Smooth muscle cell (in vitro differentiated cells): ENCODE measurements around the gene RYR2. TPM values are rescaled to one million over a fixed set of nuclear protein-coding genes. Genes with fewer than 3 reads are reported as not detected.

Source experiments
- DNase-seq: peaks from one replicate; lab custom pipeline; 2025; ENCODE audit not compliant: unreplicated experiment; lab: John Stamatoyannopoulos, UW
- H2AFZ ChIP-seq: fragments of 200-600 bp; sonication (generic); 2 replicates; pipeline ENCODE4 v1.6.0; 2016; ENCODE audit warnings: antibody characterized with exemption, low read depth, mild to moderate bottlenecking
- H3F3A ChIP-seq: fragments of 200-600 bp; sonication (generic); 2 replicates; pipeline ENCODE4 v1.6.0; 2017; ENCODE audit warnings: antibody characterized with exemption, low read depth
- H3K27ac ChIP-seq: fragments of 200-600 bp; sonication (generic); 2 replicates; pipeline ENCODE4 v1.5.1; 2016; ENCODE audit warnings: low read depth, mild to moderate bottlenecking
- H3K27me3 ChIP-seq: fragments of 200-600 bp; sonication (generic); 2 replicates; pipeline ENCODE4 v1.6.1; 2016; ENCODE audit warnings: low read depth, mild to moderate bottlenecking
- H3K36me3 ChIP-seq: fragments of 200-600 bp; sonication (generic); 2 replicates; pipeline ENCODE4 v1.5.1; 2016; ENCODE audit warnings: low read depth
- H3K4me1 ChIP-seq: fragments of 200-600 bp; sonication (generic); 2 replicates; pipeline ENCODE4 v1.5.1; 2016; ENCODE audit warnings: low read depth
- H3K4me2 ChIP-seq: fragments of 200-600 bp; sonication (generic); 2 replicates; pipeline ENCODE4 v1.6.0; 2016; ENCODE audit warnings: mild to moderate bottlenecking
- H3K4me3 ChIP-seq: fragments of 200-600 bp; sonication (generic); 2 replicates; pipeline ENCODE4 v1.5.1; 2016; ENCODE audit warnings: mild to moderate bottlenecking
- H3K79me2 ChIP-seq: fragments of 200-600 bp; sonication (generic); 2 replicates; pipeline ENCODE4 v1.6.0; 2016; ENCODE audit warnings: low read depth, mild to moderate bottlenecking
- H3K9ac ChIP-seq: fragments of 200-600 bp; sonication (generic); 2 replicates; pipeline ENCODE4 v1.6.0; 2016; ENCODE audit warnings: low read depth
- H3K9me3 ChIP-seq: fragments of 200-600 bp; sonication (generic); replicated peaks from 2 replicates; pipeline ENCODE4 v1.5.1; 2016; ENCODE audit warnings: low read depth
- H4K20me1 ChIP-seq: fragments of 200-600 bp; sonication (generic); 2 replicates; pipeline ENCODE4 v1.6.0; 2016; ENCODE audit warnings: low read depth
- CTCF ChIP-seq: fragments of 200-600 bp; sonication (generic); IDR thresholded peaks from 2 replicates; pipeline ENCODE4 v1.5.1; 2017; ENCODE audit warnings: borderline replicate concordance, mild to moderate bottlenecking, antibody characterized with exemption; ENCODE audit not compliant: insufficient read depth, poor library complexity, severe bottlenecking
- WGBS: methylation state at CpG from one replicate; pipeline ENCODE4 v1.1.7; 2016; ENCODE audit warnings: low lambda C conversion rate; 5-methylcytosine and 5-hydroxymethylcytosine counted together
- polyA plus RNA-seq: library from polyadenylated mRNA; unstranded; fragments of >200 nt; fragmentation: Nextera tagmentation; extraction: Ambion mirVana; gene quantifications from 2 replicates; pipeline ENCODE4 v1.2.1, GENCODE V29; 2016
- total RNA-seq: library from RNA; depleted of rRNA; stranded (reverse); fragments of >200 nt; gene quantifications from 2 replicates; pipeline ENCODE4 v1.2.3, GENCODE V29; 2014

The RYR2 gene
- total and polyA plus RNA-seq, 2 experiments from 2014 or later = 0.09 TPM; not detected in 1

GRCh38 chr1:237306726-237307125 is 264.7 kb downstream of the RYR2 start:
- TF ChIP-seq CTCF = no peak
- Histone ChIP-seq H2AFZ (no peak overlapping the region), H3K9me3 (no peaks in the 10 kb centered on the region), H3K27ac (no peak overlapping the region), H3K4me1 (no peaks in the 10 kb centered on the region), H3K9ac (no peak overlapping the region), H3K79me2 (no peaks in the 10 kb centered on the region), H4K20me1 (no peaks in the 10 kb centered on the region), H3F3A (no peaks in the 10 kb centered on the region), H3K27me3 (no peaks in the 10 kb centered on the region), H3K36me3 (no peaks in the 10 kb centered on the region), H3K4me2 (no peak overlapping the region), H3K4me3 (no peak overlapping the region)
- 74% methylated on average over 8 of the region's 8 CpGs for WGBS
- DNase-seq = no peak

DNA sequence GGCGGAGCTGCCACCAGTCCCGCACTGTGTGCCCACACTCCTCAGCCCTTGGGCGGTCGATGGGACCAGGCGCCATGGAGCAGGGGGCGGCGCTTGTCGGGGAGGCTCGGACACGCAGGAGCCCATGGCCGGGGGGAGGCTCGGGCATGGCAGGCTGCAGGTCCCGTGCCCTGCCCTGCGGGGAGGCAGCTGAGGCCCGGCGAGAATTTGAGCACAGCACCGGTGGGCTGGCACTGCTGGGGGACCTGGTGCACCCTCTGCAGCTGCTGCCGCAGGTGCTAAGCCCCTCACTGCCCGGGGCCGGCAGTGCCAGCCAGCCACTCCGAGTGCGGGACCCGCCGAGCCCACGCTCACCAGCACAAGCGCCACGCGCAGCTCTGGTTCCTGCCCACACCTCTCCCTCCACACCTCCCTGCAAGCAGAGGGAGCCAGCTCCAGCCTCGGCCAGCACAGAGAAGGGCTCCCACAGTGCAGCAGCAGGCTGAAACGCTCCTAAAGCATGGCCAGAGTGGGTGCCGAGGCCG is 267.7 kb downstream of the RYR2 start:
- Histone ChIP-seq H3K9me3 (no peaks in the 10 kb centered on the region), H3F3A (no peaks in the 10 kb centered on the region), H2AFZ (no peak overlapping the region), H3K4me3 (no peak overlapping the region), H3K79me2 (no peaks in the 10 kb centered on the region), H3K4me2 (no peak overlapping the region), H3K27ac (no peak overlapping the region), H3K27me3 (no peaks in the 10 kb centered on the region), H4K20me1 (no peaks in the 10 kb centered on the region), H3K36me3 (no peaks in the 10 kb centered on the region), H3K9ac (no peak overlapping the region), H3K4me1 (no peaks in the 10 kb centered on the region)
- no peak for DNase-seq
- WGBS = 91% methylated on average over 32 of the region's 32 CpGs
- TF ChIP-seq CTCF = no peak

GRCh38 chr1:237316352-237316751 is 274.4 kb downstream of the RYR2 start:
- Histone ChIP-seq H3K27me3 (no peaks in the 10 kb centered on the region), H3K9ac (no peak overlapping the region), H2AFZ (no peak overlapping the region), H3K4me1 (no peaks in the 10 kb centered on the region), H3K4me2 (no peak overlapping the region), H4K20me1 (no peaks in the 10 kb centered on the region), H3K27ac (no peak overlapping the region), H3K36me3 (no peaks in the 10 kb centered on the region), H3K79me2 (no peaks in the 10 kb centered on the region), H3F3A (no peaks in the 10 kb centered on the region), H3K9me3 (no peaks in the 10 kb centered on the region), H3K4me3 (no peak overlapping the region)
- TF ChIP-seq CTCF = no peak
- 95% methylated on average over 4 of the region's 4 CpGs for WGBS
- no peak for DNase-seq

DNA sequence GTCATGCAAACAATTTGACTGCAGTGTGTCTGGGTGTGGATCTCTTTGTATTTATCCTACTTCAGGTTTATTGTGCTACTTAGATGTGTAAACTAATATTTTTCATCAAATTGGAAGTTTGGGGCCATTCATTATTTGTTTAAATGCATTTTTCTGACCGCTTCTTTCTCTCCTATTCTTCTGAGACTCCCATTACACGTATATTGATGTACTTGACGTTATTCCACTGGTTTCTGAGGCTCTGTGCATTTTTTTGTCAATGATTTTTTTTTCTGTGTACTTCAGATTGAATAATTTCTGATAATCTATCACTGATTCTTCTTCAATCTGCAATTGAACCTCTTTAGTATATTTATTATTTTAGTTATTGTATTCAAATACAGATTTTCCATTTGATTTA is 276.8 kb downstream of the RYR2 start:
- 93% methylated on average over 3 of the region's 3 CpGs for WGBS
- Histone ChIP-seq H4K20me1 (no peaks in the 10 kb centered on the region), H3K4me1 (no peaks in the 10 kb centered on the region), H3K9ac (no peak overlapping the region), H3K36me3 (no peaks in the 10 kb centered on the region), H3K4me2 (no peak overlapping the region), H3K27me3 (no peaks in the 10 kb centered on the region), H3K79me2 (no peaks in the 10 kb centered on the region), H3K27ac (no peak overlapping the region), H3K4me3 (no peak overlapping the region), H3F3A (no peaks in the 10 kb centered on the region), H2AFZ (no peak overlapping the region), H3K9me3 (no peaks in the 10 kb centered on the region)
- DNase-seq = no peak
- TF ChIP-seq CTCF = no peak
